Body of pancreas (tissue), 4 donors: ENCODE results near the gene WBP1. TPM values are rescaled to one million over a fixed set of nuclear protein-coding genes. Genes with fewer than 3 reads are reported as not detected.

ENCODE experiments used
- ATAC-seq: fragments of 150-250 bp; one replicate; pipeline ENCODE4 v1.9.1; 2016
- DNase-seq, 4 donors: peaks; one replicate each; pipeline ENCODE4 v3.0.0-alpha.2; 2019
- H3K27ac ChIP-seq, 4 donors: fragments of 200-600 bp; sonication (generic); 1 replicate in 3 of 4; 2 replicates in 1 of 4; pipeline versions ENCODE4 v1.5.1 to v1.6.1; 2016 to 2019; ENCODE audit warnings: mild to moderate bottlenecking in 1 of 4, mixed read lengths in 1 of 4, moderate library complexity in 1 of 4
- H3K27me3 ChIP-seq, 2 donors: fragments of 200-600 bp; sonication (generic); one replicate each; pipeline ENCODE4 v1.6.0; 2016; ENCODE audit warnings: mild to moderate bottlenecking in 1 of 2
- H3K36me3 ChIP-seq, 2 donors: fragments of 200-600 bp; sonication (generic); replicated peaks in 1 of 2; 2 replicates each; pipeline ENCODE4 v1.5.1; 2016; ENCODE audit warnings: low read depth in 2 of 2; ENCODE audit not compliant: insufficient read depth in 1 of 2
- H3K4me1 ChIP-seq: fragments of 200-600 bp; sonication (generic); one replicate; pipeline ENCODE4 v1.6.0; 2016
- H3K4me3 ChIP-seq, 2 donors: fragments of 200-600 bp; sonication (generic); 1 replicate in 1 of 2; 2 replicates in 1 of 2; pipeline ENCODE4 v1.5.1; 2016 to 2019
- H3K9me3 ChIP-seq, 3 donors: fragments of 200-600 bp; sonication (generic); 1 replicate in 2 of 3; 2 replicates in 1 of 3; pipeline ENCODE4 v1.5.1; 2016
- POLR2A ChIP-seq, 3 donors: fragments of 450-650 bp; IDR thresholded peaks; one replicate each; pipeline ENCODE4 v1.6.1; 2016; ENCODE audit warnings: antibody characterized with exemption in 3 of 3, mild to moderate bottlenecking in 2 of 3
- WGBS, 2 donors: methylation state at CpG; one replicate each; pipeline ENCODE4 v1.1.5; 2017; 5-methylcytosine and 5-hydroxymethylcytosine counted together
- intact Hi-C: fragments of 100-400 bp; cut with DNase I; formaldehyde crosslinking; loops from one replicate; pipeline ENCODE4 v1.15.1; 2023
- total RNA-seq, 2 donors: library from RNA; depleted of rRNA; stranded (reverse); fragments of >200 nt; gene quantifications; one replicate each; pipeline ENCODE4 v1.1.0, GENCODE V29; 2016
- TF ChIP-seq, protein P1 (sequence below), 7 experiments: fragments of 450-650 bp in 4 of 7; fragments of 200-600 bp in 3 of 7; sonication (generic) in 3 of 7; IDR thresholded peaks; one replicate each; pipeline ENCODE4 v1.5.1; 2016 to 2019; ENCODE audit warnings: antibody characterized with exemption in 7 of 7

The WBP1 gene
- total RNA-seq, 2 donors from 2014 or later = 35.3 to 56.3 TPM

DNA sequence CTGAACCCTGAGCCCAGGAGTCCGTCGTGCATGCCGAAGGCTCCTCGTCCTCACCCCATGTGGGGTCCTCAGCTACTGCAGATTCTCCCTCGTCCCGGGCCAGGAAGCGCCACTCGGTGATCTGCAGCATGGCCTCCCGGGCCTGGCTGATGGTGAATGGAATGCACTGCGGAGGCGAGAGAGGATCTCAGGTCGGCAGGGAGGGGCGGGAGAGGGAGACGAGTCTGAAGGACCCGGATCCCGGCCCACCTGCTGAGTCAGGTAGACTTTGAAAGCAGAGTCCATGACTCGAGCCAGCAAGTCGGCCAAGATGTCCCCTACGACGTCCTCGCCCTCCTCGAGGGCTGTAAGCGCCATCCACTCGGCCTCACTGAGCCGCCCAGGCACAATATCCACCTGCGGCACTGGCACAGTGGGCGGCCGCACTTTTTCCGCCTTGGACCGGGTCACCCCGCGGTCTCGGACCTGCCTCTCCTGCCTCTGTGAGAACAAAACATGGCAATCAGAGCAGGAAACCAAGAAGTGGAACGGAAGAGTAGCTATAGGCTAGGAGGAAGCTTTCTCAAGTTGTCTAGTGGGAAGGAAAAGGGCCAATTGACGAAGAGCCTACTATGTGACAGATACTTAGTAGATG is 42.4 kb upstream of the WBP1 start:
- ATAC-seq (peak; percentile 24), DNase-seq (no peak)
- TF ChIP-seq, protein P1, sequence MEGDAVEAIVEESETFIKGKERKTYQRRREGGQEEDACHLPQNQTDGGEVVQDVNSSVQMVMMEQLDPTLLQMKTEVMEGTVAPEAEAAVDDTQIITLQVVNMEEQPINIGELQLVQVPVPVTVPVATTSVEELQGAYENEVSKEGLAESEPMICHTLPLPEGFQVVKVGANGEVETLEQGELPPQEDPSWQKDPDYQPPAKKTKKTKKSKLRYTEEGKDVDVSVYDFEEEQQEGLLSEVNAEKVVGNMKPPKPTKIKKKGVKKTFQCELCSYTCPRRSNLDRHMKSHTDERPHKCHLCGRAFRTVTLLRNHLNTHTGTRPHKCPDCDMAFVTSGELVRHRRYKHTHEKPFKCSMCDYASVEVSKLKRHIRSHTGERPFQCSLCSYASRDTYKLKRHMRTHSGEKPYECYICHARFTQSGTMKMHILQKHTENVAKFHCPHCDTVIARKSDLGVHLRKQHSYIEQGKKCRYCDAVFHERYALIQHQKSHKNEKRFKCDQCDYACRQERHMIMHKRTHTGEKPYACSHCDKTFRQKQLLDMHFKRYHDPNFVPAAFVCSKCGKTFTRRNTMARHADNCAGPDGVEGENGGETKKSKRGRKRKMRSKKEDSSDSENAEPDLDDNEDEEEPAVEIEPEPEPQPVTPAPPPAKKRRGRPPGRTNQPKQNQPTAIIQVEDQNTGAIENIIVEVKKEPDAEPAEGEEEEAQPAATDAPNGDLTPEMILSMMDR (IDR thresholded peaks at IDR 0.05) = no peak
- no peak for TF ChIP-seq POLR2A (IDR thresholded peaks at IDR 0.05)
- Histone ChIP-seq H3K36me3 (no peaks in the 10 kb centered on the region), H3K4me3 (no peak overlapping the region), H3K4me1 (peaks cover 22% of the 10 kb centered on the region), H3K27ac (no peak overlapping the region), H3K9me3 (no peaks in the 10 kb centered on the region), H3K27me3 (no peaks in the 10 kb centered on the region)
- intact Hi-C loops = no loop called here
- WGBS, 2 donors = 37 to 62% methylated on average over 25 to 34 of the region's 35 CpGs

DNA sequence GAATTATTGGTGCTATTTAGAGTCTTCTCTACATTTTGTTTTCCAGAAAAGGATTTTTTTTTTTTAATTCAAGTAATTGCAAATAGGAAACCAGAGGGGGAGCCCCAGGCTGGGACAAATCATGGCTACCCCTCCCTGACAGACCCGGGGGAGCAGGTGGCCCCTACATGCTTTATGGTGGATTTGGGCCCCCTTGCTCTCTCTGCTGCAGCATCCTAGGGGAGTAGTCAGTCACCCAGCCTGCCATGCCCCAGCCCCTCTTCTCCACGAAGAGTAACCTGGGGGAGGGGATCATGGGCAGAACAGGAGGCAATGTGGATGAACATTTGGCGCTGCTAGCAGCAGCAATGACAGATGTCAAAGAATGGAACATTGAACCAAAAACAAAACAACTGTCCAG is 41.5 kb upstream of the WBP1 start:
- Histone ChIP-seq H3K4me1 (peaks cover 28% of the 10 kb centered on the region), H3K27me3 (no peaks in the 10 kb centered on the region), H3K36me3 (no peaks in the 10 kb centered on the region), H3K9me3 (no peaks in the 10 kb centered on the region), H3K4me3 (no peak overlapping the region), H3K27ac (no peak overlapping the region)
- no peak for DNase-seq
- TF ChIP-seq, protein P1 (IDR thresholded peaks at IDR 0.05) = no peak
- TF ChIP-seq POLR2A (IDR thresholded peaks at IDR 0.05) = no peak
- intact Hi-C loops = no loop called here
- 69 to 73% methylated on average over 3 of the region's 3 CpGs for WGBS, 2 donors
- no peak for ATAC-seq

DNA sequence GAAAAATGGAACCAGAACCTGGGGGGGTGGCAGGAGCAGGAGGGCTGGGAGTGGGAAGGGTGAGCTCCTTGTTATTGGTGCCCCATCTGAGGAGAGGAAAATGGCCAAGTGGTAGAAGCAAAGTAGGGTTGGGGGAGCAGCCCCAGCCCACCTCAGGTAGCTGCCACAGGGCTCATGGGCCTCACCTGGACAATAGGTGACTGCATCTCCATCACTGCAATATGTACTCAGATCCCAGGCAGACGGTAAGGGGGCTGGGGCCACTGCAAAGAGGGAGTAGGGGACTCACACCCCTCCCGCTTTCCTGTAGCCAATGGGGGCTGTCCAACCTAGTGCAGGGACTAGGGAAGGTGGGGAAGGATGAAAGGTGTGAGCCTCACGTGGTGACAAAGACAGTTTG is 41.0 kb upstream of the WBP1 start:
- no peak for TF ChIP-seq POLR2A (IDR thresholded peaks at IDR 0.05)
- TF ChIP-seq, protein P1 (IDR thresholded peaks at IDR 0.05) = no peak
- WGBS, 2 donors = 59 to 80% methylated on average over 3 of the region's 3 CpGs
- DNase-seq = no peak
- no peak for ATAC-seq
- Histone ChIP-seq H3K4me3 (no peak overlapping the region), H3K36me3 (no peaks in the 10 kb centered on the region), H3K27me3 (no peaks in the 10 kb centered on the region), H3K9me3 (no peaks in the 10 kb centered on the region), H3K27ac (no peak overlapping the region), H3K4me1 (peaks cover 32% of the 10 kb centered on the region)
- intact Hi-C loops = no loop called here

DNA sequence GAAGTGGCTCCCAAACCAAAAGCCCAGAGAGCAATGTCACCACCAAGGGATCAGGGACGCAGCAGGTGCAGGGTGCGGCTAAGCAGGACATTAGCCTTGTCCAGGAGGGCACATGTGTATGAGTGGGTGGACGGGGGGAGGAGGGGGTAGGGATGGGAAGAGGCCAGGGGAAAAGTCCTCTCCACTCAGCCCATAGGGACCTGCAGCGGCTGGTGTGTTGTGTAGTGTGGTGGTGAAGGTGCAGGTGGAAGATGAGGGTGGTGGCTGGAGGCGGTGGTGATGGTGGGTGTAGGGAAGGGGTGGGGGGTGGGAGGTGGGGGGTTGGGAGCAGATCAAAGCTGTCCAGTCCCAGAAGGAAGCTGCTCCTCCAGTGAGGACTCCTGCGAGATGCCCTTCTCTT is 40.5 kb upstream of the WBP1 start:
- Histone ChIP-seq H3K4me3 (no peak overlapping the region), H3K27me3 (no peaks in the 10 kb centered on the region), H3K9me3 (no peaks in the 10 kb centered on the region), H3K27ac (no peak overlapping the region), H3K36me3 (no peaks in the 10 kb centered on the region), H3K4me1 (peaks cover 35% of the 10 kb centered on the region)
- DNase-seq (no peak), ATAC-seq (no peak)
- intact Hi-C loops = no loop called here
- 81 to 95% methylated on average over 5 to 6 of the region's 6 CpGs for WGBS, 2 donors
- no peak for TF ChIP-seq POLR2A (IDR thresholded peaks at IDR 0.05)
- TF ChIP-seq, protein P1 (IDR thresholded peaks at IDR 0.05) = no peak

DNA sequence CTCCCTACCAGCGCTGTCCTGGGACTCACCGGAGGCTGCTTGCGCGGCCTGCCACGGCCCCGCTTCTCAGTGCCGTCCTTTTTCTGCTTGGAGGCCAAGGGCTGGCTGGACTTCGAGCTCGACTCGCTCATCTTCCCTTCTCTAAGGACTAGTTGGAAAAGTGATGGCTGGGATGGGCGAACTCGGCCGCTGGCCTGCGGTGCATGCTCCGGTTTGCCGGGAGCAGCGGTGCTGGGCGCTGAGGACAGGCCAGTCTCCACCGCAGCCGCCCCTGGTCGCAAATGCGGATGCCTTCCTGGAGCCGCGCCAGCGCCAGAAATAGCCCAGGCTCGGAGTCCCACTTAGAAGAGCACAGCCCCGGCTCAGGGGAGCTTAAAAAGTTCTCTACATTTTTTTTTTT is 39.9 kb upstream of the WBP1 start:
- Histone ChIP-seq H3K4me1 (peaks cover 35% of the 10 kb centered on the region), H3K27ac (no peak overlapping the region), H3K36me3 (no peaks in the 10 kb centered on the region), H3K27me3 (no peaks in the 10 kb centered on the region), H3K9me3 (no peaks in the 10 kb centered on the region), H3K4me3 (no peak overlapping the region)
- TF ChIP-seq, protein P1 (IDR thresholded peaks at IDR 0.05) = no peak
- no peak for TF ChIP-seq POLR2A (IDR thresholded peaks at IDR 0.05)
- intact Hi-C loops = no loop called here
- DNase-seq = no peak
- no peak for ATAC-seq
- 67 to 77% methylated on average over 20 to 25 of the region's 27 CpGs for WGBS, 2 donors
